HepG2 (cell line): Measurements from ENCODE around the gene ALKBH5. TPM values are rescaled to one million over a fixed set of nuclear protein-coding genes. Genes with fewer than 3 reads are reported as not detected.
A peak's percentile ranks its signal among the peaks of the same experiment; 100 is the strongest.

Source experiments
- BRCA1 ChIP-seq: sonication (generic); formaldehyde crosslinking; IDR thresholded peaks from 2 replicates; pipeline ENCODE4 v1.4.0; 2020; ENCODE audit warnings: missing genetic modification reagents
- ETV6 ChIP-seq: sonication (generic); formaldehyde crosslinking; conservative IDR thresholded peaks from 2 replicates; pipeline ENCODE4 v1.4.0; 2020; ENCODE audit warnings: missing genetic modification reagents
- HOXD1 ChIP-seq: sonication (generic); formaldehyde crosslinking; IDR thresholded peaks from 2 replicates; pipeline ENCODE4 v1.5.0; 2020; ENCODE audit warnings: missing genetic modification reagents
- KDM4B ChIP-seq: sonication (generic); formaldehyde crosslinking; IDR thresholded peaks from 2 replicates; pipeline ENCODE4 v1.4.0; 2020; ENCODE audit warnings: missing genetic modification reagents
- NCOR1 ChIP-seq: fragments of 200-600 bp; sonication (generic); IDR thresholded peaks from 2 replicates; pipeline ENCODE4 v1.7.0; 2017; ENCODE audit warnings: antibody characterized with exemption, low read length, borderline replicate concordance
- SAFB2 ChIP-seq: sonication (generic); formaldehyde crosslinking; IDR thresholded peaks from 2 replicates; pipeline ENCODE4 v1.5.1; 2020; ENCODE audit warnings: missing genetic modification reagents, low read depth, mild to moderate bottlenecking, borderline replicate concordance
- SETDB1 ChIP-seq: sonication (generic); formaldehyde crosslinking; IDR thresholded peaks from 2 replicates; pipeline ENCODE4 v1.5.1; 2020; ENCODE audit warnings: missing genetic modification reagents, mild to moderate bottlenecking, borderline replicate concordance
- YY1 ChIP-seq: IDR thresholded peaks from 2 replicates; pipeline ENCODE4 v1.6.1; 2011; ENCODE audit warnings: low read length, low read depth, moderate library complexity, mild to moderate bottlenecking; ENCODE audit not compliant: insufficient read depth, insufficient replicate concordance
- ZFP37 ChIP-seq: sonication (generic); formaldehyde crosslinking; IDR thresholded peaks from 2 replicates; pipeline ENCODE4 v1.4.0; 2020; ENCODE audit warnings: missing genetic modification reagents, borderline replicate concordance
- ZNF256 ChIP-seq: sonication (generic); formaldehyde crosslinking; conservative IDR thresholded peaks from 2 replicates; pipeline ENCODE4 v1.4.0; 2020; ENCODE audit warnings: missing genetic modification reagents
- ZNF326 ChIP-seq: sonication (generic); formaldehyde crosslinking; IDR thresholded peaks from 2 replicates; pipeline ENCODE4 v1.4.0; 2020; ENCODE audit warnings: missing genetic modification reagents, borderline replicate concordance
- ZNF850 ChIP-seq: sonication (generic); formaldehyde crosslinking; conservative IDR thresholded peaks from 2 replicates; pipeline ENCODE4 v1.9.0; 2021; ENCODE audit warnings: mild to moderate bottlenecking, missing genetic modification reagents
- polyA plus RNA-seq, 8 experiments: library from polyadenylated mRNA; depleted of rRNA in 3 of 8; stranded (reverse) in 7 of 8; unstranded in 1 of 8; fragments of >200 nt; fragmentation: Illumina TruSeq in 4 of 8; extraction: Trizol in 4 of 8; gene quantifications; 2 replicates each; pipeline versions ENCODE4 v1.2.1 to v1.2.3, GENCODE V29; 2011 to 2016; ENCODE audit warnings: low read depth in 4 of 8, missing spikeins in 1 of 8, mixed read lengths in 1 of 8; ENCODE audit not compliant: insufficient read depth in 1 of 8
- total RNA-seq, 5 experiments: library from RNA; depleted of rRNA; stranded (reverse); fragments of >200 nt; fragmentation: Illumina TruSeq; extraction: Trizol; gene quantifications; 2 replicates each; pipeline ENCODE4 v1.2.3, GENCODE V29; 2016; ENCODE audit warnings: low read depth in 1 of 5
- TF ChIP-seq, protein P1 (sequence below): sonication (generic); formaldehyde crosslinking; IDR thresholded peaks from 2 replicates; pipeline ENCODE4 v1.4.0; 2020; ENCODE audit warnings: mild to moderate bottlenecking, missing genetic modification reagents, borderline replicate concordance
- TF ChIP-seq, protein P2 (sequence below): sonication (generic); formaldehyde crosslinking; IDR thresholded peaks from 2 replicates; pipeline ENCODE4 v1.5.1; 2020; ENCODE audit warnings: mild to moderate bottlenecking, missing genetic modification reagents, moderate library complexity
- TF ChIP-seq, protein P3 (sequence below), 2 experiments: fragments of 450-650 bp in 1 of 2; sonication (generic) in 1 of 2; formaldehyde crosslinking in 1 of 2; IDR thresholded peaks; 2 replicates each; pipeline versions ENCODE4 v1.6.1 to v1.8.0; 2016 to 2022; ENCODE audit warnings: antibody characterized with exemption in 1 of 2, mild to moderate bottlenecking in 1 of 2, missing genetic modification reagents in 1 of 2

The ALKBH5 gene
- total and polyA plus RNA-seq, 2 of the 13 experiments (the other 11 are each of a cell fraction or from before 2014, with no cell fraction given), result 68.9 to 76.9 TPM

DNA sequence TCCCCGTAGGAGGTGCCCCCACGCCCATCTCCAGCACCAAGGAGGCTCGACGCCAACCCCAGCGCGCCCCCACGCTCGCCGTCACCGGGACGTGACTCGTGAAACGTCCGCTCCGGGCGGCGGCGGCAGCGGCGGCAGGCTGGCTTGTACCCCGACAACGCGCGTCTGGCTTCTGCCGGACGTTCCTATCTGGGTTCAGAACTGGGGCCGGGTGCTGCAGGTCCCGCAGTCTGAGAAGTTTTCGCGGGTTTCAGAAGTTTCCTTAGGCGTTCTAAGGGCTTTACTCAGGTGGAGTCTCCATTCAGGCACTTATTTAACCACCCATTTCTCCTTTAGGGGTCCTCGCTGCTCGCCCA is 672 bp upstream of the ALKBH5 start (continued):
- TF ChIP-seq KDM4B (CRISPR knock-in tag) (peak; percentile 55; the same call in 1 of the 2 replicates), BRCA1 (CRISPR knock-in tag) (0 out of 2 replicates have a peak, but pooled peaks have one; percentile 54), ZNF850 (CRISPR knock-in tag) (no peak), ZNF256 (no peak), YY1 (peak; percentile 48), SETDB1 (CRISPR knock-in tag) (no peak), HOXD1 (CRISPR knock-in tag) (peak; percentile 58; the same call in 1 of the 2 replicates), ZNF326 (CRISPR knock-in tag) (no peak), ETV6 (CRISPR knock-in tag) (no peak), SAFB2 (CRISPR knock-in tag) (no peak; the same call in 1 of the 2 replicates), ZFP37 (CRISPR knock-in tag) (no peak; the same call in 1 of the 2 replicates), NCOR1 (no peak)
- TF ChIP-seq, protein P1, sequence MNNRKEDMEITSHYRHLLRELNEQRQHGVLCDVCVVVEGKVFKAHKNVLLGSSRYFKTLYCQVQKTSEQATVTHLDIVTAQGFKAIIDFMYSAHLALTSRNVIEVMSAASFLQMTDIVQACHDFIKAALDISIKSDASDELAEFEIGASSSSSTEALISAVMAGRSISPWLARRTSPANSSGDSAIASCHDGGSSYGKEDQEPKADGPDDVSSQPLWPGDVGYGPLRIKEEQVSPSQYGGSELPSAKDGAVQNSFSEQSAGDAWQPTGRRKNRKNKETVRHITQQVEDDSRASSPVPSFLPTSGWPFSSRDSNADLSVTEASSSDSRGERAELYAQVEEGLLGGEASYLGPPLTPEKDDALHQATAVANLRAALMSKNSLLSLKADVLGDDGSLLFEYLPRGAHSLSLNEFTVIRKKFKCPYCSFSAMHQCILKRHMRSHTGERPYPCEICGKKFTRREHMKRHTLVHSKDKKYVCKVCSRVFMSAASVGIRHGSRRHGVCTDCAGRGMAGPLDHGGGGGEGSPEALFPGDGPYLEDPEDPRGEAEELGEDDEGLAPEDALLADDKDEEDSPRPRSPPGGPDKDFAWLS (CRISPR knock-in tag), result no peak; the same call in 1 of the 2 replicates
- TF ChIP-seq, protein P2, sequence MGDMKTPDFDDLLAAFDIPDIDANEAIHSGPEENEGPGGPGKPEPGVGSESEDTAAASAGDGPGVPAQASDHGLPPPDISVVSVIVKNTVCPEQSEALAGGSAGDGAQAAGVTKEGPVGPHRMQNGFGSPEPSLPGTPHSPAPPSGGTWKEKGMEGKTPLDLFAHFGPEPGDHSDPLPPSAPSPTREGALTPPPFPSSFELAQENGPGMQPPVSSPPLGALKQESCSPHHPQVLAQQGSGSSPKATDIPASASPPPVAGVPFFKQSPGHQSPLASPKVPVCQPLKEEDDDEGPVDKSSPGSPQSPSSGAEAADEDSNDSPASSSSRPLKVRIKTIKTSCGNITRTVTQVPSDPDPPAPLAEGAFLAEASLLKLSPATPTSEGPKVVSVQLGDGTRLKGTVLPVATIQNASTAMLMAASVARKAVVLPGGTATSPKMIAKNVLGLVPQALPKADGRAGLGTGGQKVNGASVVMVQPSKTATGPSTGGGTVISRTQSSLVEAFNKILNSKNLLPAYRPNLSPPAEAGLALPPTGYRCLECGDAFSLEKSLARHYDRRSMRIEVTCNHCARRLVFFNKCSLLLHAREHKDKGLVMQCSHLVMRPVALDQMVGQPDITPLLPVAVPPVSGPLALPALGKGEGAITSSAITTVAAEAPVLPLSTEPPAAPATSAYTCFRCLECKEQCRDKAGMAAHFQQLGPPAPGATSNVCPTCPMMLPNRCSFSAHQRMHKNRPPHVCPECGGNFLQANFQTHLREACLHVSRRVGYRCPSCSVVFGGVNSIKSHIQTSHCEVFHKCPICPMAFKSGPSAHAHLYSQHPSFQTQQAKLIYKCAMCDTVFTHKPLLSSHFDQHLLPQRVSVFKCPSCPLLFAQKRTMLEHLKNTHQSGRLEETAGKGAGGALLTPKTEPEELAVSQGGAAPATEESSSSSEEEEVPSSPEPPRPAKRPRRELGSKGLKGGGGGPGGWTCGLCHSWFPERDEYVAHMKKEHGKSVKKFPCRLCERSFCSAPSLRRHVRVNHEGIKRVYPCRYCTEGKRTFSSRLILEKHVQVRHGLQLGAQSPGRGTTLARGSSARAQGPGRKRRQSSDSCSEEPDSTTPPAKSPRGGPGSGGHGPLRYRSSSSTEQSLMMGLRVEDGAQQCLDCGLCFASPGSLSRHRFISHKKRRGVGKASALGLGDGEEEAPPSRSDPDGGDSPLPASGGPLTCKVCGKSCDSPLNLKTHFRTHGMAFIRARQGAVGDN (CRISPR knock-in tag), result peak; percentile 93
- TF ChIP-seq, protein P3, sequence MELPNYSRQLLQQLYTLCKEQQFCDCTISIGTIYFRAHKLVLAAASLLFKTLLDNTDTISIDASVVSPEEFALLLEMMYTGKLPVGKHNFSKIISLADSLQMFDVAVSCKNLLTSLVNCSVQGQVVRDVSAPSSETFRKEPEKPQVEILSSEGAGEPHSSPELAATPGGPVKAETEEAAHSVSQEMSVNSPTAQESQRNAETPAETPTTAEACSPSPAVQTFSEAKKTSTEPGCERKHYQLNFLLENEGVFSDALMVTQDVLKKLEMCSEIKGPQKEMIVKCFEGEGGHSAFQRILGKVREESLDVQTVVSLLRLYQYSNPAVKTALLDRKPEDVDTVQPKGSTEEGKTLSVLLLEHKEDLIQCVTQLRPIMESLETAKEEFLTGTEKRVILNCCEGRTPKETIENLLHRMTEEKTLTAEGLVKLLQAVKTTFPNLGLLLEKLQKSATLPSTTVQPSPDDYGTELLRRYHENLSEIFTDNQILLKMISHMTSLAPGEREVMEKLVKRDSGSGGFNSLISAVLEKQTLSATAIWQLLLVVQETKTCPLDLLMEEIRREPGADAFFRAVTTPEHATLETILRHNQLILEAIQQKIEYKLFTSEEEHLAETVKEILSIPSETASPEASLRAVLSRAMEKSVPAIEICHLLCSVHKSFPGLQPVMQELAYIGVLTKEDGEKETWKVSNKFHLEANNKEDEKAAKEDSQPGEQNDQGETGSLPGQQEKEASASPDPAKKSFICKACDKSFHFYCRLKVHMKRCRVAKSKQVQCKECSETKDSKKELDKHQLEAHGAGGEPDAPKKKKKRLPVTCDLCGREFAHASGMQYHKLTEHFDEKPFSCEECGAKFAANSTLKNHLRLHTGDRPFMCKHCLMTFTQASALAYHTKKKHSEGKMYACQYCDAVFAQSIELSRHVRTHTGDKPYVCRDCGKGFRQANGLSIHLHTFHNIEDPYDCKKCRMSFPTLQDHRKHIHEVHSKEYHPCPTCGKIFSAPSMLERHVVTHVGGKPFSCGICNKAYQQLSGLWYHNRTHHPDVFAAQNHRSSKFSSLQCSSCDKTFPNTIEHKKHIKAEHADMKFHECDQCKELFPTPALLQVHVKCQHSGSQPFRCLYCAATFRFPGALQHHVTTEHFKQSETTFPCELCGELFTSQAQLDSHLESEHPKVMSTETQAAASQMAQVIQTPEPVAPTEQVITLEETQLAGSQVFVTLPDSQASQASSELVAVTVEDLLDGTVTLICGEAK (IDR thresholded peaks at IDR 0.05), result no peak
- TF ChIP-seq, protein P3 (CRISPR knock-in tag; IDR thresholded peaks at IDR 0.05), result 0 out of 2 replicates have a peak, but pooled peaks have one; percentile 28
